NB4 (cell line): ENCODE data around the gene TUBA3D.
"Not testable (repeated sequence)": the region's sequence is repeated elsewhere in the genome, so short reads cannot be mapped to it uniquely, and the experiment has no call there.

Source experiments
- DNase-seq: peaks from one replicate; pipeline ENCODE4 v3.0.0; 2010; ENCODE audit warnings: low read depth
- H3K4me3 ChIP-seq: one replicate; pipeline ENCODE4 v1.5.1; 2011; ENCODE audit warnings: mild to moderate bottlenecking, low read depth, low read length, moderate library complexity
- MYC ChIP-seq: IDR thresholded peaks from 2 replicates; pipeline ENCODE4 v1.6.1; 2011; ENCODE audit warnings: low read depth, low read length
- POLR2A ChIP-seq: IDR thresholded peaks from 2 replicates; pipeline ENCODE4 v1.6.1; 2011; ENCODE audit warnings: mild to moderate bottlenecking; ENCODE audit not compliant: insufficient read length; ENCODE audit errors: extremely low read depth
- TF ChIP-seq, protein P1 (sequence below): IDR thresholded peaks from 2 replicates; pipeline ENCODE4 v1.6.1; 2011; ENCODE audit warnings: low read depth, low read length
- TF ChIP-seq, protein P2 (sequence below): IDR thresholded peaks from one replicate; pipeline ENCODE4 v1.5.1; 2012; ENCODE audit warnings: low read depth, low read length

The TUBA3D gene

DNA sequence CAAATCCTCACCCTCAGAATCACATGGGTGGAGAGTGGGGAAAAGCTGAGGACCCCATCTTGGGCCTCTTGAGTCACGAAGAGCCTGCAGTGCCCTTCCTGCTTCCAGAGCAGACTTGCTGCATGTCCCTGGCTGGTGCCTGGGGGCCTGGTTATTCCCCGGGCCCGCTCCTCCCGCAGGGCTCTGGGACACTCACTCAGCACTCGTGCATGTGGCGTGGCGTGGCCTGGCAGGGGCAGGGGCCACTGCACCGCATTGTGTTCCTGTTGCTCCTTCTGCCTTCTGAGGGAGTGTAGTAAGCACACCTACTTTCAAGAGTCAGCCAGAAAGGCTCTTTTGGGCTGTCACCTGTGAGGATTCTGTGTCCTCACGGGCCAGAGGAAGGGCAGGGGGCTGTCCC lies 33.7 kb downstream of the TUBA3D start:
- no peak for TF ChIP-seq MYC
- TF ChIP-seq, protein P1, sequence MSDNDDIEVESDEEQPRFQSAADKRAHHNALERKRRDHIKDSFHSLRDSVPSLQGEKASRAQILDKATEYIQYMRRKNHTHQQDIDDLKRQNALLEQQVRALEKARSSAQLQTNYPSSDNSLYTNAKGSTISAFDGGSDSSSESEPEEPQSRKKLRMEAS = no peak
- no peak for TF ChIP-seq POLR2A
- TF ChIP-seq, protein P2, sequence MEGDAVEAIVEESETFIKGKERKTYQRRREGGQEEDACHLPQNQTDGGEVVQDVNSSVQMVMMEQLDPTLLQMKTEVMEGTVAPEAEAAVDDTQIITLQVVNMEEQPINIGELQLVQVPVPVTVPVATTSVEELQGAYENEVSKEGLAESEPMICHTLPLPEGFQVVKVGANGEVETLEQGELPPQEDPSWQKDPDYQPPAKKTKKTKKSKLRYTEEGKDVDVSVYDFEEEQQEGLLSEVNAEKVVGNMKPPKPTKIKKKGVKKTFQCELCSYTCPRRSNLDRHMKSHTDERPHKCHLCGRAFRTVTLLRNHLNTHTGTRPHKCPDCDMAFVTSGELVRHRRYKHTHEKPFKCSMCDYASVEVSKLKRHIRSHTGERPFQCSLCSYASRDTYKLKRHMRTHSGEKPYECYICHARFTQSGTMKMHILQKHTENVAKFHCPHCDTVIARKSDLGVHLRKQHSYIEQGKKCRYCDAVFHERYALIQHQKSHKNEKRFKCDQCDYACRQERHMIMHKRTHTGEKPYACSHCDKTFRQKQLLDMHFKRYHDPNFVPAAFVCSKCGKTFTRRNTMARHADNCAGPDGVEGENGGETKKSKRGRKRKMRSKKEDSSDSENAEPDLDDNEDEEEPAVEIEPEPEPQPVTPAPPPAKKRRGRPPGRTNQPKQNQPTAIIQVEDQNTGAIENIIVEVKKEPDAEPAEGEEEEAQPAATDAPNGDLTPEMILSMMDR = no peak
- DNase-seq = no peak
- H3K4me3 ChIP-seq = no peak overlapping the region

DNA sequence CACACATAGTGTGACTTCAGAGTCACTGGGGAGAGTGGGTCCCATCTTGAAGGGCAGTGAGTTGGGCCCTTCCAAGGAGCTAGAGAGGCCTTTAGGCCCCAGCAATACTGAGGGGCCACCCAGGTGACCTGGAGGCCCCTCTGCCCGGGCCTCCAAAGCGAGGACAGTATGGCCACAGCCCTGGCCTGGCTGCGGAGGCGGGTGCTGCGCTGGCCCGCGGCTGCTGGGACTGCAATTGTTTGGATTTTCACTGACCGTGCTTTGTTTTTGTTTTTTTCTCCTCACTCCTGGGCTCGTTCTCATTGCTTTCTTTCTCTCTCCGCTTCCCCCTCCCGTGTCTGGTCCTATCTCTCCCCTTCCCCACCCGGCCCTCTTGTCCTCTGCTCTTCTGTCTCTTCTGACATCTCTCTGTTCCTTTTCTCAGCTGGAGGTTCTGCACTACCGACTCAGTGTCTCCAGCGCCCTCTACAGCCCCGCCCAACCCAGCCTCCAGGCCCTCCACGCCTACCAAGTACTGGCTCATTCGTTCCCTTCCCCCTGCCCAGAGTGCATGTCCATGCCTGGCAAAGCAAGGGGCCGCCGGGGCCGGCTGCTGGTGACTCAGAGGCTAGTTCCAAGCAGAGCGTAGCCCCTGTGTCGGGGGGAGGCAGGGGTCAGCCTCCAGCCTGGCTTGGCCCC lies 35.5 kb downstream of the TUBA3D start:
- not testable (repeated sequence) for DNase-seq, H3K4me3 ChIP-seq

DNA sequence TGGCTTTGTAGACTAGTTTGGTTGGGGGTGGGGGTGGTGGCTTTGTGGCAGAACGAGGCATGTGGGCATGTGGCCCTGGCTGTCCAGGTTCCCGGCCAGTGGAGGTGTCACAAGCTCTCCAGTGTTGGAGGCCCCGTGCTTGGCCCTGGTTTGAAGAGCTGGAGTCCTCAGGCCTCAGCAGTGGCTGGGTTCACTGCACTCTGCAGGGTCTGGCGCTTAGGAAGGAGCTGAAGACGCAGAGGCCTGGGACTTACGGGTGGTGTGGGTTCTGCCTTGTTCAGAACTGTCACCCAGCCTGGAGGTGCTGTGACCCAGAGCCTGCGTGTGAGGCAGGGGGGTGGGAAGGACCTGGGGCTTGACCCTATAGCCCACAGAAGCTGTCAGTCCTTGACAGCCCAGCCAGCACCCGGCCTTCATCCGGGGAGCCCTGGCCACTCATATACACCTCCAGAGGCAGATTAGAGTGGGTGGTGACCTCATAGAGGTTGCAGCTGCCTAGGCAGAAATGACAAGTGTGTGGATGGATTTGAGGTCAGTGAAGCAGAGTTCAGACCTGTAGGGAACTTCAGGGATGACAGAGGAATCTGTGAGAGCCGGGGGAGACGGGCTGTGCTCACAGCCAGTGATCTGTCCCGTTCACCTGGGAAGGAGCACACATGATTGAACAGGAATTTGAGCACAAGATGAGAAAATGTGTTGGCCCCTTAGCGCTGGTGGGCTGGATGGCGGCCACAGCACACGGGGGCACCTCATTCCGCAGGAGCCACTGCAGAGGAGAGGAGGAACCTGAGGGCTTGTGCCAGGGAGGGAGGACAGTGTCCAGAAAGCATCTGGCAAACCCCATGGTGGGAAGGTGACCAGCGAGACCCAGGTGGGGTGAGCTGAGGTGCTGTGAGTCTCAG lies 36.3 kb downstream of the TUBA3D start:
- not testable (repeated sequence) for DNase-seq, H3K4me3 ChIP-seq

DNA sequence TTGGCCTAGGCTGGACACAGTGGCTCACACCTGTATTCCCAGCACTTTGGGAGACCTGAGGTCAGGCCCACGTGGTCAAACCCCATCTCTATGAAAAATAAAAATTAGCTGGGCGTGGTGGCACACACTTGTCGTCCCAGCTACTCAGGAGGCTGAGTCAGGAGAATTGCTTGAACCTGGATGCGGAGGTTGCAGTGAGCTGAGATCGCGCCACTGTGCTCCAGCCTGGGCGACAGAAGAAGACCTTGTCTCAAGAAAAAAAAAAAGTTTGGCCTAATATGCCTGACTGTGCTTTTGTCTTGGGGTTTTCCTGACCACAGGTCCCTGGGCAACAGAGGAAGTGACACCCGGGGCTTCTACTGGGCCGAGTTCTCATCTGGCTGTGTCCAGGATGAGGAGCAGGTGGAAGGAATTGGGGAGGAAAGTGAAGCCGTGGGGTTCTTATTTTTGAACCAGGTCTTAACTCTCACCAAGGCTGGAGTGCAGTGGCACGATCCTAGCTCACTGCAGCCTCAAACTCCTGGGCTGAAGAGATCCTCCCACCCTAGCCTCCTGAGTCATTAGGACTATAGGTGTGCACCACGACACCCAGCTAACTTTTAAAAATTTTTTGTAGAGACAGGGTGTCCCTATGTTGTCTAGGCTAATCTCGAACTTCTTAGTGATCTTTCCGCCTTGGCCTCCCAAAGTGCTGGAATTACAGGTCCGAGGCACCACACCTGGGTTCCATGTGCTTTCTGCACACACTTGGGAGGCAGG lies 38.7 kb downstream of the TUBA3D start:
- not testable (repeated sequence) for H3K4me3 ChIP-seq
- peak; percentile 41 for DNase-seq

DNA sequence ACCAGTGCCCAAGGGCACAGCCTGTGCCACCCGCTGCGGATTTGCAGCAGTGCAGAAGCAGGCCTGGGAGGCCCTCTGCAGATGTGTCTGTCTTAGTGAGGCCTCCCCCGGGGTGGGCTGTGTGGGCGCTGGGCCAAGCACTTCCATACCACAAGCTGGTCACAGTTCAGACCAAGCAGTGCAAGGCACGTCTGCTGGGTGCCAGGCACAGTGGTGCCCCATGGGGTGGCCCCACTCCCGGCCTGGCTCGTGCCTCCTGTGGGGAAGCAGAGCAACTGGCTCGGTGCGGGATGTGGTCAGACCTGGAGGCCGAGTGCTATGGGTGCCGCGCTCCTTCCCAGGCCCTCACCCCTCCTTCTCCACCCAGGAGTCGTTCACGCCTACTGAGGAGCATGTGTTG lies 39.3 kb downstream of the TUBA3D start:
- H3K4me3 ChIP-seq = not testable (repeated sequence)
- peak; percentile 19 for DNase-seq

DNA sequence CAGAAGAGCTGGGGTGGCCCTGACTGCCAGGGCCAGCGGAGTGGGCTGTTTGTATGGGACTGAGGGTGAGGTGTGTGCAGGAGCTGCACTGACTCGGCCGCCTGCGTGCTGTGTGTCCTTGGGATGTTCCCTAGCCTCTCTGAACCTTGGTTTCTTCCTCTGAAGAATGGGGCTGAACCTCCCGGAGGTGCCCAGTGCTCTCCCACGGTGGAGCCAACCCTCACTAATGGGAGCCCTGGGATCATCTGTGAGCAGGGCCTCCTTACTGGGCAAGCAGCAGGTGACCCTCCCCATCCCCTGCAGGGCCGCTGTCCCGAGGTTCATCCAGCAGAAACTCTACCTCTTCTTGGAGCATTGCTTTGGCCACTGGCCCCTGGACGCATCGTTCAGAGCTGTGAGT lies 40.1 kb downstream of the TUBA3D start:
- no peak overlapping the region for H3K4me3 ChIP-seq
- DNase-seq = no peak
- TF ChIP-seq POLR2A (no peak), MYC (no peak)
- TF ChIP-seq, protein P2 = no peak
- TF ChIP-seq, protein P1 = no peak

DNA sequence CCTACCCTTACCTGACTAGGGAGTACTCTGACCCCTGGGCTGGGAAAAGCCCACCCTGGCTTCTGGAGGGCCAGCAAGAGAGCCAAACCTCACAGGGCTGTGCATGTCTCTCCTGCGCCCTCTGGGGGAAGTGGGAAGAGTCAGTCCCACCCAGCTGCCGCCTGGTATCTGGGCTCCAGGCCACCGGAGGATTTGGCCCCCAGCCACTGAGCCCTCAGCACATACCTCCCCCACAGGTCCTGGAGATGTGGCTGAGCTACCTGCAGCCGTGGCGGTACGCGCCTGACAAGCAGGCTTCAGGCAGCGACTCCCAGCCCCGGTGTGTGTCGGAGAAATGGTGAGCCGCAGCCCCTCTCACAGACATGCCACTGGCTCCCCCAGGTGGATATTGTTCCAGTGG lies 40.7 kb downstream of the TUBA3D start:
- DNase-seq, H3K4me3 ChIP-seq: not testable (repeated sequence)

DNA sequence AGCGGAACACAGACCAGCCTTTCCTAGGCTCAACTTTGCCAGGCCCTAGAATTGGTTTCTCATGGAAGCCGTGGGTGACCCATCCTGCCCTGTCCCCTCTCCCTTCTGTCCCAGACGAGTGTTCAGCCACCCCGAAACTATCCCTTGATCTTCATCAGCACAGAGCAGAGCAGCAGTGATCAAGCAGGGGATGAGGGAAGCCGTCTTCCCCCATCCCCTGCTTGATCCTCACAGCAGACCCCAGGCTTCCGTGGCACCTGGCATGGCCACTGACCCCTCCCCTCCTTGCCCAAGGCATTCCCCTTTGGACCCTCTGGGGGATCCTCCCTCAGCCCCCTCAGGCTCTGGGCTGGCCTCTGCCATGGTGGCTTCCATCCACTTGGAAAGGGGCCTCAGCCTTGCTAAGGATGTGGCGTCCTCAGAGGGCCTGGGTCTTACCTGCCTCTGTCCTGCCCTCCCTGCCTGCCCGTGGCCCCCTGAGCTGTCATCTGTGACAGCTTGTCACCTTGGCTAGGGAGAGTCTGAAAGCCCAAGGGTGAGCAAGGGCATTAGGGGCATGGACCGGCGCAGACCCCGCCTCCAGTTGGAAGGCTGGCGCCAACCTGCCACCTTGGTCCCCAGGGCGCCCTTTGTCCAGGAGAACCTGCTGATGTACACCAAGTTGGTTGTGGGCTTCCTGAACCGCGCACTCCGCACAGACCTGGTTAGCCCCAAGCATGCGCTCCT lies 41.4 kb downstream of the TUBA3D start:
- H3K4me3 ChIP-seq = no peak overlapping the region
- TF ChIP-seq POLR2A = no peak
- no peak for TF ChIP-seq MYC
- TF ChIP-seq, protein P2 = no peak
- TF ChIP-seq, protein P1 = no peak
- DNase-seq = no peak

DNA sequence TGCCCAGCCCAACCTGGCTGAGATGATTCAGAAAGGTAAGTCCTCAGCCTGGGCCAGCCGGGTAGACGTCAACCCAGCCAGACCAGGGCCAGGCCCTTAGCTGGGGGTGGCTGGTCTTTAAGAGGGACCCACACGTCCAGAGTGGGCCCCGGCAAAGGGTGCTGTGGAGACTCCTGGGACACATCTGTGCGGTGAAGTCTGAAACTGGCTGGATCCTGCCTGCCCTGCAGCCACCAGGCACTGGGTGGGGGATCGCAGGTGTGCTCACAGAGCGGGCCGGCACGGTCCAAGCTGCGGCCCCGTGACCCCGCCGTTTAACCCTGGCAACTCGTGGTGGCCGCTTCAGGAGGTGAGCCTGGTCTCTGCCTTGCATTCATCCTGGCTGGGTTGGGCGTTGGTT lies 41.9 kb downstream of the TUBA3D start:
- not testable (repeated sequence) for H3K4me3 ChIP-seq, DNase-seq

DNA sequence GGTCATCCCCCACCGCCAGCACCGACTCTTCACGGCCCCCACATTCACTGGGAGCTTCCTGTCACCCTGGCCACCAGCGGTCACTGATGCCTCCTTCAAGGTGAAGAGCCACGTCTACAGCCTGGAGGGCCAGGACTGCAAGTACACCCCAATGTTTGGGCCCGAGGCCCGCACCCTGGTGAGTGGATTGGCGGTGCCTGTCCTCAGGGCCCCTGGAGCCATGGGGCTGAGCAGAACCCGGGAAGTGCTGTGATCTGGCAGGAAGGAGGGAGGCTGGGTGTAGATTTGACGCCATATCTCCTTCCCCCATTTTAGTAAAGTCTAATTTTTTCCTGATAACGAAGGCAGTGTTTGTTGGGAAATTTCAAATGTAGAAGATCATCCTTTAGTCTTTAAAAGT lies 42.6 kb downstream of the TUBA3D start:
- H3K4me3 ChIP-seq, DNase-seq: not testable (repeated sequence)
